Breast epithelium (tissue), 3 donors: Measurements from ENCODE around the gene RAD51AP1.

Experiments
- CTCF ChIP-seq, 3 donors: fragments of 450-650 bp; IDR thresholded peaks; one replicate each; pipeline ENCODE4 v1.5.1; 2016 to 2017; ENCODE audit warnings: antibody characterized with exemption in 3 of 3, mild to moderate bottlenecking in 3 of 3, moderate library complexity in 3 of 3
- POLR2A ChIP-seq: fragments of 450-650 bp; IDR thresholded peaks from one replicate; pipeline ENCODE4 v1.6.1; 2016; ENCODE audit warnings: antibody characterized with exemption, mild to moderate bottlenecking, moderate library complexity

- TF ChIP-seq CTCF (IDR thresholded peaks at IDR 0.05) (no peak), POLR2A (no peak)
Measured at GRCh38 chr12:4587108-4587507, 48.4 kb downstream of the RAD51AP1 start.
